ENCODE data around the gene AIFM3.

Gene AIFM3

DNA sequence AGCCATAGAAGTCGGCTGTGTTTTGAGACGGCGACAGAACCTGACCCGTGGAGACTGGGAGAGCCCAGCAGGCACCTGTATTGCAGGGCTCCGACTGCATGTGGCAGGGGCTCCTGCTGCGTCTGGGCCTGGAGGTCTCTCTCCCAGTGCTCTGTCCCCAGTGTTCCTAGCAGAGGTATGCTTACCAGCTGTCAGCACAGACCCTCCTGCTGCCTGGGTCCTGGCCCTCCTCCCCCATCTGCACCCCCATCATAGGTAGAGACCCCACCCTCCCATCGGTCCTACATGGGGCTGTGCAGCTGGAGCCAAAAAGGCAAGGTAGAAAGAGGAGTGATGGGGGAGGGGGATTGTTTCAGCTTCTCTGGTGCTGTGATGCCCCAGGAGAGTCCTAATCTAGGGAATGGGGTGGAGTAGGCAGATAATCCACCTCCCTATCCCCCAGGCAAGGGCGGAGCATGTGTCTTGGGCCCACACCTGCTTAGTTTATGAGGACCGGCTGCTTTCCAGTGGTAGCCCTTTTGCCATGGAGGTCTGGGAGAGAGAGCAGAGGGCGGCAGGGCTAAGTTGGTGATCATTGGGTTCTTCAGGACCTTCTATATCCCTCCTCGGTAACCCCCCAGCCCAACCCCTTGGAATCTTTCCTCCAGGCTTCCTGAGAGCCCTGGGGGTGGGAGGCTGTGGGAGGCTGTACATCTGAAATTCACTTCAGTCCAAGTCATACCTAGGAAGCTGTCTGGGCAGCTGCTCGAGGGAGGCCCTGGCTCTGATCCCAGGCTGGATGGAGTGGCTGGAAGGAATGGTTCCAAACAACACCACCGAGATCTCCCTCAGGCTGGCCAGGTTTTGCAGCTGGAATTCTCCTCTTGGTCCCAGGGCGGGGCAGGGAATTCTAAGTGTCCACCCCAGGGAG is 60.0 kb downstream of the AIFM3 start:
- peak; percentile 40 for DNase-seq (ENCODE audit: low read depth)

DNA sequence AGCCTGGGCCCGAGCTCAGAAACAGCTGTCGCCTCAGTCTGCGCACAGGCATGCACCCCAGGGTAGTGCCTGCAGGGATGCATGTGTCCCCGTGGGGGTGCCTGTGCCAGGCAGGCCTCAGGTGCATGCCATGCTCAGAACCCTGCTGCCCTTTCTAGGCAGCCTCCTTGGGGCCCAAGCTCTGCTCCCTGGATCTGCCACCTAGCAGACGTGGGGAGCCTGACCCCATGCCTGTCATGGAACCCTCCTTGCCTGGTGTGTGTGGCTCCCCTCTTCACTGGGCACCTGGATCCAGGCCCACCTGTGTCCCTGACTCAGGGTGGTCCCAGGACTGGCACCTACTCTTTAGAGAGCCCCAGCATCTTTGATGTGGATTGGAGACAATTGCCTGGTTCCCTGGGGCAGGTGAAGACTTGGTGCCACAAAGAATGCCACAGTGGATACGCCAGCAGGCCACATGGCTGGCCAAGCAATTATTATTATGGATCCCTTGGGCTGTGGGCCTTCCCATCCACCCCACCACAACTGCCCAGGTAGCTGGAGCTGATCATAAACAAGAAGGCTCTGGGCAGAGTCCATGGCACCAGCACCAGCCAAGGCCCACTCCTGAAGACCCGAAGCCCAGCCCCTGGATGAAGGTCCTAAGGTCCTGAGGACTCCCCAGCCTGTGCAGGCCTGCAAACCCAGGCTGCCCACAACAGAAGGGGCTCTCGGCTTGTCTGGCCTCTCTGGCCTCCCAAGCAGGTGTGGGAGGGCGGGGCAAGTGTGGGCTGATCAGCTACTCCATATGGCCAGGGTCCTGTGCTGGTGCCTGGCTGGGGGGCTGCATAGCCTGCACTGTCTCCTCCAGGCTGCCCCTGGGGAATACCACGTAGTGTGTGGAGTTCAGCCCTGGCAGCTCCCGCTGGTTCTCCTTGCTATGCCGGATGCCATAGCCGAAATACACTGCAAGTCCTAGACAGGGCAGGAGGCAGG is 61.5 kb downstream of the AIFM3 start:
- no peak for DNase-seq (ENCODE audit: low read depth)

DNA sequence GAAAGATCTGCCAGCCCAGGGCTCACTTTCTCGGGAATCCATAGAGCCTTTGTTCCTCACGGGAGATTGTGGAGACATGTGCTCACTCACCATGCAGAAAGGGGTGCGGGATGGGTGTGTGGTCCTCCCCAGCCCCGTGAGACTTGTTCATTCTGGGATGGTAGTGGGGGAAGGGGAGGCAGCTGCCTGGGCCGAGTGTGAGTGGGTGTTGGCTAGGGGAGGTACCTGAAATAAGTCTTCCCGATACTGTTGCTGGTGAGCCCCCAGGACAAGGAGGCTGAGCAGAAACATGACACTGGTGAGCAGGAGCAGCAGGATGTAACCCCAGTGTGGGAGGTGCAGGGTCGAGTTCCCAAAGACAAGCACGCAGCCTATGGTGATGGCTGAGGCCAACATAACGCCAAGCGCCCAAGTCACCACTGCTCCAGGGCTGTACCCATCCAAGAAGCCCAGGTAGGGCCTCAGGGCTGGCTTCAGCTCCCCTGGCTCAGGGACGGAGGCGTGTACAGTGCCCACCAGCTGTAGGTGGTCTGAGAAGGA is 62.5 kb downstream of the AIFM3 start:
- DNase-seq (ENCODE audit: low read depth): no peak

DNA sequence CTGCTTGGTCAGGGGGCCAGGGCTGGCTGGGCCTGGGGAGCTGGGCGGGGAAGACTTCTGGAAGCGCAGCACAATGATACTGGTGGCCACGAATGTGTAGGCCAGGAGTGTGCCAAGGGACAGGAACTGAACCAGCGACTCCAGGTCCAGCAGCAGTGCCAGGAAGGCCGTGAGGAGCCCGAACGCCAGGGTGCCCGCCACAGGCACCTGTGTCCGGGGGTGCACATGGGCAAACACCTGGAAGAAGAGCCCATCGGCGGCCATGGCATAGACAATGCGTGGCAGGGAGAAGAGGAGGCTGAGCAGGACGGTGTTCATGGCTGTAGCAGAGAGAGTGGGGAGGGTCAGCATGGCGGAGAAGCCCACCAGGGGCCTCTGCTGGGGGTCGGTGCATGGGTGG is 63.0 kb downstream of the AIFM3 start:
- DNase-seq (ENCODE audit: low read depth): no peak
